Activated T-cell treated with anti-CD3 and anti-CD28 coated beads for 1 hour (primary cell): ENCODE results near the gene GARNL3.

Experiments used
- DNase-seq: peaks from one replicate; pipeline ENCODE4 v3.0.0-alpha.2; 2020; ENCODE audit warnings: low read depth

GARNL3 gene

DNA sequence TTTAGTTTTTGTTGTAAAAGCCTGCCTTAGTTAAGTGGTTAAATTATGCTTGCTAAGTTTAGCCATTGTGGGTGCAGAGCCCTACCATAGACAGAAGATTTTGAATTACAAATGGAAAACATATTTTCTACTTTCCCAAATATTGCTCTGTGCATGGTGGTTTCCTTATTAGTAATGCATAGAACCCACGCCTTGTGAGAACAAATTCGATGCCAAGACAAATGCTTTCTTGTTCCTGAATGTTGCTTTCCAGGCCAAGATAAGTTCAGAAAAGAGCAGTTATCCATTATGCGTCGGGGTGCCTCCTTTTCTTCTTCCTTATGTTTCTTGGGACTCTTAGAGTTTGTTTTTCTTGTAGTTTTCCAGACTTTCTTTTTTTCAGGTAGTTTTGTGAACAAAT lies 31.0 kb upstream of the GARNL3 start:
- DNase-seq = no peak

DNA sequence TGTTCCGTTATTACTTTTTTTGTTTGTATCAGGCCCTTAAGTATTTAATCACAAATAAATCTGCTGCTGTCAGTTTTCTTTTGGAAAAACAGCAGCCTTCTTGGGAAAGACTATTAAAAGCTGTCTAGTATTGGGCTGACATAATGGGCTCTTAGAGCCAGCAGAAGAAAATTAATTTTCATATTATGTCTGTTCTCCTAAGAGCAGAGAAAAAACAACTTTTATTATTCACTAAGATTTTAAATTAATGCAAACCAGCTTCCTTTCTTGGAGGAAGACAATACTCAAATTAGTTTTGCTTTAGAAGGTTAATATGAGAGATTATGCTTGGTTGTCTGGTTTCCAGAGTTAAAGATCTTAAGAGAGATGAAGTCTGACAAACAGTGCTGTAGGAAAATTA lies 30.6 kb upstream of the GARNL3 start:
- no peak for DNase-seq

- DNase-seq = no peak
Observed at GRCh38 chr9:127237801-127238200, 26.8 kb upstream of the GARNL3 start.

DNA sequence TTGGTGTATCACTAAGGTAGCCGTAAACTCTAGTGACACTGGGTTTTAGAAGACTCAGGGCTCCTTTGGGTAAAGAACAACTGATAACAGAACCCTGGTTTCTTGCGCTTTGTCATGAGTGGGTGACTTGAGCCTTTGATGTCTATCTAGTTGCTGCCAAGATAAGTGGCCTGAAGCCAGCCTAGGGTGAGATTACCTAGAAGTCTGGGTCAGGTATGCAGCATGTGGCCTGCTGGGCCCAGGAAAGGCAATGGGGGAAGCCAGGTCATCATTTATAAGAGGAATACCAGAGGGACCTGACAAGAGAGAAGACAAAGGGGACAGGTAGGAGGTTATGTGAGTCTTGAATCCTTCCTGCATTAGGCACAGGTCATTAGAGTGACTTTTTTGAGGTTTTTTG lies 23.2 kb upstream of the GARNL3 start:
- no peak for DNase-seq

DNA sequence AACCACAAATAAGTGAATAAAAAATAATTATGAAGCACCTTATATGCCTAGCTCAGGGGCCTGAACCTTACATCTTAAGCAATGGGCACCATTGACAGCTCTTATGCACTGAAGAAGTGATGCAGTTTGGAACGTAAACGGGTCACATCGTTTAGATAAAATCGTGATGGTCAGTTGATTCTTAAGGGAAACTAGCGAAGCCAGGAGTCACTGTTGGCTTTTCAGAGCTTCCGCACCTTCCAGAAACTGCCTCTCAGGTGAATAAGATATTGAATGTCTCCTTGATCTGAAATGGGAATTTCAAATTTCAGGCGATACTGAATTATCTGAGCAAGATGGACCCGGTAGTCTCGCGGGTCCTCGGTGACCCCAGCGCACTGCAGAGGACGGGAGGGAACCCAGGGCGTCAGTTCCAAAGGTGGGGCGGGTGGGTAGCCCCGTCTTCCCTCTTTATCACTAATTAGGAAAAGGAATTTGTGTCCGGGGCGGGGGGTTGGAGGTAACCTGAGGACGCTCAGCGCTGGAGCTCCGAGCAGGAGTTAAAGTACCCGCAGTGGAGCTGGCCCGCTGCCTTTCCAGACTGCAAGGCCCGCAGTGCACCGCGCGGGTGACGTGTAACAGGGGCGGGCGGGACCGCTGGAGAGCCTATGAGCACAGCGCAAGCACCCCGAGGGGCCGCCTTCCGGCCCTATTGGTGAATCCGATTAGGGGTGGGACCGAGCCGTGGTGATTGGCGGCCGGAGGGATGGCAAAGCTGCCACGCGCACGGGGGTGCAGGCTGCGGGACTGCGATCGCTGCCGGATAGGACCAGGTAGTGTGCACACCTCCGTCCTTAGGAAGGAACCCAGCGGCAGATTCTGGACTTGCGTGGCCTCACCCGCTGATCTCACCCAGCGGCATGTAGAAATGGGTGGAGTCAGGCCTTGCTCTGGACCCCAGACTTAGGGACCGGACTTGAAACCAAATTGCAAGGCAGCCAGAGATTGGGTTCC lies 19.7 kb upstream of the GARNL3 start:
- DNase-seq = peak; percentile 91

GRCh38 chr9:127245637-127246164 lies 18.9 kb upstream of the GARNL3 start:
- DNase-seq = no peak

GRCh38 chr9:127248241-127248640 lies 16.3 kb upstream of the GARNL3 start:
- no peak for DNase-seq

DNA sequence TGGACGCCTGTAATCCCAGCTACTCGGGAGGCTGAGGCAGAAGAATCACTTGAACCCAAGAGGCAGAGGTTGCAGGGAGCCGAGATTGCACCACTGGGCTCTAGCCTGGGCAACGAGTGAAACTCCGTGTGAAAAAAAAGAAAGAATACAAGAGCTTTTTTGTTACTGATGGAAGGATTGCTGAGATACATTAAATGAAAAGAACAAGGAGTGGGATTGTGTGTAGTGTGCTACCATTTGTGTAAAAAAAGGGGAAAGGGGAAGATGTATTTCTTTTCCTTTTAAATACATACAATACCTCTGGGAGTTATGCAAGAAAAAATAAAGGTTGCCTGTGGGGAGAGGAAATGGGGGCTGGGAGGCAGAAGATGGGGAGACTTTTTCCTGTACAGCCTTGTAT lies 14.7 kb upstream of the GARNL3 start:
- DNase-seq = no peak

GRCh38 chr9:127250896-127251391 lies 13.6 kb upstream of the GARNL3 start:
- DNase-seq = no peak

DNA sequence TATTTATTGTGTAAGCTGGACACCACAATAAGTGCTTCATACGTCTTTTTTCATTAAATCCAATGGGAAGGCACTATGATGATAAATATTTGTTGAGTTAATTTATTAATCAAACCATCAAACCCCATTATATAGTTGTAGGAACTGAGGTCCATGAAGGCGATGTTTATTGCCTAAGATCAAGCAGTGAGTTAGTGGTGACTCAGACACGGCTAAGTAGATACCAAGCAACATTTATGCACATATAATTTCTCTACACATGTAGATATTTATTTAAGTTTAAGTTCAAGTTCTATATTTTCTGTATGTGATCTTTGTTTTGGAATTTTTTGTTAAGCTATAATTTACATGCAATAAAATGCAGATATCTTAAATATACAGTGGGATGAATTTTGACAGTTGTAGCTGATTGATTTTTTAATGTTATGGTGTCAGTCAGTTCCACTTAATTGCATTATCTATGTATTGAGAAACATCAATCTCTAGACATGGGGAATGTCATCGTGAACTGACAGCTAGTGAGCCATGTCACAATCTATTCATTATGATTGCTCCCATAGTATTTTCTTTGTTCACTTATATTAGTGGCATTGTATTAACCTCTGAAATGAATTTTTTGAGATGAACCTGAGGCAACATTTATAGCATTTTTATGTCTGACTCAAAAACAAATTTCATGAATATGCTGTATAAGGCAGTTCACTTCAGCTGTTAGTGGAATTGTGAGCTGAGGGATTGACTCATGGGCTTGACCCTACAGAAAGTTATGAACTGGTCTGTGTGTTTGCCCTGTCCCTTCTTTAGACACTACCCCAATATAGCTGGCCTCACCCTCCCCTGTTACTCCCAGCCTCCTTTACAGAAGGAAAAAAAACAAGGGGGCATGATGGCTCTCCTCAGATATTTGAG lies 11.9 kb upstream of the GARNL3 start:
- DNase-seq = no peak

GRCh38 chr9:127253446-127253845 lies 11.1 kb upstream of the GARNL3 start:
- DNase-seq = no peak

DNA sequence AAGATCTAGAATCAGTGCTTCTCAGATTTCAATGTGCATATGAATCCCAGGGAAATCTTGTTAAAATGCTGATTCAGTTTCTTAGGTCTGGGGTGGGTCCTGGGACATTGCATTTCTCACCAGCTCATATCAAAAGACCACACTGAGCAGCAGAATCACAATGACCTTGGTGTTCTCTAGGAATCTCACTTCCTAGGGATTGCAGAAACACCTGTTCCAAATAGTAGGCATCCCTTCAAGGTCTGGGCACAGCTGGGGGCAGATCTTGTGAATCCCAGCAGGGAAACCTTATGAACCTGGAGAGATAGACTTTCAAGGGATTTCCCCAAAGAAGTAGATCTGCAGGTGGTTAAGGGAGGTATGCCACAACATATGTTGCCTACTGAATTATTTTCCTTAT lies 8.9 kb upstream of the GARNL3 start:
- no peak for DNase-seq

DNA sequence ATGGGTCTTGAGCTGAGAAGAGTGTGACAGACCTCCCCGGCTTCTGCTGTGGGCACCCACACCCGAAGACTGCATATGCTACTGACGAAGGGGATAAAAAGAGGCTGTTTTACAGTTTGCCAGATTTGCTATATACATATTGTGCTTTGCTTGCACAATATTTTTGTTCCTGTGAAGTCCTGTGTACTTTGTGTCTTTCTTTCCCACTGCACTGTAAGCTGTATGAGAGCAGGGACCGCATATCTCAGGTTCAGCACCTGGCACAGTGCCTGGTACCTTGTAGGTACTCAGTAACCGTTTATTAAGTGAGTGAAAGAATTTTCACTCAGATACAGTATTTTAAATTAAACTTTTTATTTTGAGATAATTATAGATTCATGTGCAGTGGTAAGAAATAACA lies 8.2 kb upstream of the GARNL3 start:
- no peak for DNase-seq

DNA sequence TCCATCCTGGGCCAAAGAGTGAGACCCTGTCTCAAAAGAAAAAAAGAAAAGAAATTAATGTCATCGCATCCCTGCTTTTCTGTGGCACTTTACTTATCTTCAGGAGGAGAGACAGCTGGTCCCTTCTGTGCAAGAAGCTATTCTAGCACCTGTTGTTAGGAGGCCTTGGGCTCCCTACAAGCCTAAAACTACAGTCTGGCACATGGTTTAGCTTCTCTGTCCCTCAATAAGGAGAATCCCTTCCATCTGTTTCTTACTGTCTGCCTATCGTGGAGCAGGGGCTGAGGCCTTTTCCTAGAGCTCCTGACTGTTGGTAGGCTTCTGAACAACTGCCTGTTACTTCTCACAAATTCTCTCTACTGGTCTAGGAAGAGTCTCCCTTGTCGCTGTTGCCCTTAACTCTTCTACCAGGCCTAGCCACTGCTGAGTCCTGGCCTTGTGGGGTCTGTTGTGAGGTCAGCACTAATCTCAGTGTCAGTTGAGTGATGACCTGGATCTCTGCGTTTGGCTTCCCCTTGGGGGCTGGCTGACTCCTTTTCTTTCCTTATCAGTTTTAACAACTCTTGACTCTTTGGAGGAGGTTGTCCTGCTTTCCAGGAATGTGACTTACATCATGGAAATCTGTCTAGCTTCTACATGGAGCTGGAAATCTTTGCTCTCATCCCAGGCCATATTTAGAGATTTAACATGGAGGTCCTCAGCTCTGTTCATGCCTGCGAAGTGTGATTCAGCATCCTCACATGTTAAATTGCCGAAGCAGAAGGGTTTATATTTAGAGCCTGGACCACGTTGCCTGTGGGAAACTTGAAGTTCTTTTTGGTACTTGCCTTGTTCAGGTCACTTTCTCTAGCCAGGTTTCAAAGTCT lies 5.7 kb upstream of the GARNL3 start:
- no peak for DNase-seq

DNA sequence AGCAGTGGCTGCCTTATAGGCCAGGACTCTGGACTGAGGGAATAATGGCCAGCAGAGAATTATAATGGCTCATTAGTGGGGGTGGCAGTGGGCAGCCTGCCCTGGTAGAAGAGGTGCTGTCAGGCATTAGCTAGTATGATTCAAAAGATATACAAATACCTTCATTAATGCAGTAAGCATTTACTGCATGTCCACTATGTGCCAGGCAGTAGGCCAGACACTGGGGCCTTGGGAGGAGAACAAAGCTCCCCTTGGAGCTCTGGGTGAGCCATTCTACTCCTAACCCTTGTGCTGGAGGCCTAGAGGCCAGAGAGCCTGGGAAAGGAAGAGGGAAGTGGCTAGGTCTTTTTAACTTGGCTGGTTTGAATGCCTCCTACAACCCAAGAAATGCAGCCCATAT lies 2.0 kb upstream of the GARNL3 start:
- DNase-seq = no peak

GRCh38 chr9:127263237-127263636 lies 1.3 kb upstream of the GARNL3 start:
- DNase-seq = no peak

DNA sequence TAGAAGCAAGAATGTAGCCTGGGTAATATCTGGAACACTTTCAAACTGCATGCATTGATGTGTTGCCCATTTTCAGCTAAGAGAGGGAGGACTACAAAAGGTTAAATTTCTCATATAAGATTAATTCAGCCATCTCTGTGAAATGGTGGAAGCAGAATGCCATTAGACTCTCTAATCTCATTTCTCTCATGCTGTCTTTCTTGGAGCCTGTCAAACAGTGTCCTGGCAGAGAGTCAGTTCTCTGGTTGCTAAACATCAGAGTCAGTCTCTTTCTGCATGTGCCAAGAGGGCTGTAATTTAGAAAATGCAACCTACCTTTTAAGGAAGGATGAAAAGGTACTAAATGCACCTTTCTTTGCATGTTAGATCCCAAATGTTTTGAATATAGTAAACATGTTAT lies 910 bp upstream of the GARNL3 start:
- DNase-seq = no peak

GRCh38 chr9:127267793-127268525 lies 3.4 kb downstream of the GARNL3 start:
- DNase-seq = no peak

- DNase-seq = no peak
Observed at GRCh38 chr9:127269449-127269848, 4.9 kb downstream of the GARNL3 start.

- no peak for DNase-seq
Observed at GRCh38 chr9:127273326-127273725, 8.8 kb downstream of the GARNL3 start.

DNA sequence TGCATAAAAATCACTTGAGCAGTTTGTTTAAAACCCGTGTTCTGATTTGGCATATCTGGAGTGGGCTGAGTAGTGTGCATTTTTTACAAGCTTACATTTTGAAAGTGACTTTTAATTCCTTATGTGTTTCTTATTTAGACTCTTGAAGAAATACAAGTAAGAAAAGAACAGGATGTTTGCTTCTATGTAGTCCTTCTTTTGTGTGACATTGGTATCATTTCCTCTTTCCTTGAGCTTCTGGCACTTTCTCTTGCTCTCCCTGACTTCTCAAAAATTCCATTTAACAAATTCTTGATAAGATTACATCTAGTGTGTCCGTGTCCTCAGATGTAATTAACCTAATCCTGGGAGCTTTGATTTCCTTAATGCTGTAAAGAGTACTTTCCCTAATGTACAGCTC lies 12.5 kb downstream of the GARNL3 start:
- no peak for DNase-seq
